K562 (cell line): Measurements from ENCODE around the gene ATP5F1D. TPM values are rescaled to one million over a fixed set of nuclear protein-coding genes. Genes with fewer than 3 reads are reported as not detected.

ENCODE experiments used
- ARID2 ChIP-seq: fragments of 450-650 bp; IDR thresholded peaks from 2 replicates; pipeline ENCODE4 v1.6.1; 2017; ENCODE audit warnings: antibody characterized with exemption, mild to moderate bottlenecking
- CBFA2T3 ChIP-seq: fragments of 450-650 bp; IDR thresholded peaks from 2 replicates; pipeline ENCODE4 v1.6.1; 2017
- CEBPG ChIP-seq, 3 experiments: fragments of 200-800 bp in 1 of 3; sonication (Bioruptor generic) in 1 of 3; sonication (generic) in 1 of 3; formaldehyde crosslinking in 1 of 3; IDR thresholded peaks in 2 of 3; conservative IDR thresholded peaks in 1 of 3; 2 replicates each; pipeline versions ENCODE4 v1.6.1 to v1.8.0; 2016 to 2022; ENCODE audit warnings: missing compliant biosample characterization in 2 of 3, missing genetic modification characterization in 2 of 3, mild to moderate bottlenecking in 1 of 3, missing genetic modification reagents in 1 of 3
- EP400 ChIP-seq: fragments of 450-650 bp; IDR thresholded peaks from 2 replicates; pipeline ENCODE4 v1.6.1; 2017; ENCODE audit warnings: antibody characterized with exemption, mild to moderate bottlenecking, moderate library complexity
- KHSRP ChIP-seq: fragments of 450-650 bp; IDR thresholded peaks from 2 replicates; pipeline ENCODE4 v1.6.1; 2017
- MCM3 ChIP-seq: fragments of 450-650 bp; IDR thresholded peaks from 2 replicates; pipeline ENCODE4 v1.6.1; 2016
- NR2C2 ChIP-seq, 2 experiments: fragments of 200-800 bp in 1 of 2; sonication (Bioruptor generic) in 1 of 2; sonication (generic) in 1 of 2; formaldehyde crosslinking in 1 of 2; IDR thresholded peaks; 2 replicates each; pipeline versions ENCODE4 v1.6.1 to v1.8.0; 2016 to 2022; ENCODE audit warnings: mild to moderate bottlenecking in 1 of 2, missing compliant biosample characterization in 1 of 2, missing genetic modification characterization in 1 of 2, missing genetic modification reagents in 1 of 2
- POLR2G ChIP-seq: fragments of 200-400 bp; formaldehyde crosslinking; IDR thresholded peaks from 2 replicates; pipeline ENCODE4 v1.6.1; 2017; ENCODE audit warnings: low read depth, mild to moderate bottlenecking, antibody characterized with exemption, low read length, moderate library complexity
- RBM34 ChIP-seq: fragments of 200-400 bp; formaldehyde crosslinking; IDR thresholded peaks from 2 replicates; pipeline ENCODE4 v1.6.1; 2018; ENCODE audit warnings: low read length, borderline replicate concordance; ENCODE audit not compliant: insufficient read depth
- SMARCA5 ChIP-seq: fragments of 450-650 bp; IDR thresholded peaks from 2 replicates; pipeline ENCODE4 v1.6.1; 2016
- YBX1 ChIP-seq: fragments of 450-650 bp; IDR thresholded peaks from 2 replicates; pipeline ENCODE4 v1.7.1; 2016; ENCODE audit warnings: mild to moderate bottlenecking
- ZNF79 ChIP-seq: fragments of 250-450 bp; sonication (Bioruptor Pico); IDR thresholded peaks from 2 replicates; pipeline ENCODE4 v1.4.0; 2020; ENCODE audit warnings: low read depth, mild to moderate bottlenecking, moderate library complexity
- ZSCAN32 ChIP-seq: fragments of 450-650 bp; formaldehyde crosslinking; IDR thresholded peaks from 2 replicates; pipeline ENCODE4 v1.4.0; 2020; ENCODE audit warnings: mild to moderate bottlenecking, moderate library complexity
- polyA plus RNA-seq, 8 experiments: library from polyadenylated mRNA; depleted of rRNA in 4 of 8; stranded (reverse) in 5 of 8; unstranded in 3 of 8; fragments of >200 nt; fragmentation: Nextera tagmentation in 2 of 8; fragmentation: Illumina TruSeq in 1 of 8; extraction: Ambion mirVana in 2 of 8; extraction: Trizol in 1 of 8; gene quantifications; 2 replicates each; pipeline versions ENCODE4 v1.2.1 to v1.2.3, GENCODE V29; 2011 to 2014; ENCODE audit warnings: inconsistent platforms in 1 of 8, missing spikeins in 1 of 8
- total RNA-seq, 7 experiments: library from RNA; depleted of rRNA in 6 of 7; stranded (reverse); fragments of >200 nt in 6 of 7; fragmentation: Illumina TruSeq in 2 of 7; extraction: Trizol in 2 of 7; gene quantifications; 2 replicates each; pipeline versions ENCODE4 v1.2.1 to v1.2.3, GENCODE V29; 2011 to 2021; ENCODE audit warnings: low replicate concordance in 1 of 7
- TF ChIP-seq, protein P1 (sequence below): sonication (generic); formaldehyde crosslinking; IDR thresholded peaks from 2 replicates; pipeline ENCODE4 v1.8.1; 2022; ENCODE audit warnings: missing genetic modification reagents
- TF ChIP-seq, protein P2 (sequence below), 2 experiments: fragments of 450-650 bp in 1 of 2; IDR thresholded peaks; 2 replicates each; pipeline ENCODE4 v1.6.1; 2011 to 2017; ENCODE audit warnings: low read depth in 2 of 2, antibody characterized with exemption in 1 of 2, borderline replicate concordance in 1 of 2, low read length in 1 of 2, mild to moderate bottlenecking in 1 of 2, mixed read lengths in 1 of 2; ENCODE audit not compliant: control insufficient read depth in 1 of 2
- TF ChIP-seq, protein P3 (sequence below), 2 experiments: fragments of 450-650 bp; IDR thresholded peaks; 2 replicates each; pipeline ENCODE4 v1.6.1; 2018; ENCODE audit warnings: mild to moderate bottlenecking in 2 of 2, low read depth in 1 of 2; ENCODE audit not compliant: partially characterized antibody in 2 of 2

The ATP5F1D gene
- total and polyA plus RNA-seq, 9 of the 15 experiments (the other 6 are each of a cell fraction or from before 2014, with no cell fraction given) = 3.9 to 409 (median 36.8) TPM

GRCh38 chr19:1249298-1249989 is 7.9 kb downstream of the ATP5F1D start (continued):
- TF ChIP-seq CBFA2T3 (no peak), SMARCA5 (no peak), ZNF79 (CRISPR knock-in tag) (no peak), YBX1 (no peak), POLR2G (peak; percentile 91), RBM34 (no peak), NR2C2 (CRISPR knock-in tag; IDR thresholded peaks at IDR 0.05) (0 out of 2 replicates have a peak, but pooled peaks have one; percentile 23), NR2C2 (tag; IDR thresholded peaks at IDR 0.05) (peak; percentile 31; the same call in 1 of the 2 replicates), KHSRP (no peak), ARID2 (no peak), ZSCAN32 (no peak), MCM3 (no peak), EP400 (peak; percentile 34; the same call in 1 of the 2 replicates), CEBPG (CRISPR knock-in tag; IDR thresholded peaks at IDR 0.05) (no peak), CEBPG (tag; conservative IDR thresholded peaks at IDR 0.05 in 1 of 2, IDR thresholded peaks at IDR 0.05 in 1 of 2) (no peak)
- TF ChIP-seq, protein P1, sequence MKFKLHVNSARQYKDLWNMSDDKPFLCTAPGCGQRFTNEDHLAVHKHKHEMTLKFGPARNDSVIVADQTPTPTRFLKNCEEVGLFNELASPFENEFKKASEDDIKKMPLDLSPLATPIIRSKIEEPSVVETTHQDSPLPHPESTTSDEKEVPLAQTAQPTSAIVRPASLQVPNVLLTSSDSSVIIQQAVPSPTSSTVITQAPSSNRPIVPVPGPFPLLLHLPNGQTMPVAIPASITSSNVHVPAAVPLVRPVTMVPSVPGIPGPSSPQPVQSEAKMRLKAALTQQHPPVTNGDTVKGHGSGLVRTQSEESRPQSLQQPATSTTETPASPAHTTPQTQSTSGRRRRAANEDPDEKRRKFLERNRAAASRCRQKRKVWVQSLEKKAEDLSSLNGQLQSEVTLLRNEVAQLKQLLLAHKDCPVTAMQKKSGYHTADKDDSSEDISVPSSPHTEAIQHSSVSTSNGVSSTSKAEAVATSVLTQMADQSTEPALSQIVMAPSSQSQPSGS (CRISPR knock-in tag) = peak; percentile 44; the same call in 1 of the 2 replicates
- TF ChIP-seq, protein P2, sequence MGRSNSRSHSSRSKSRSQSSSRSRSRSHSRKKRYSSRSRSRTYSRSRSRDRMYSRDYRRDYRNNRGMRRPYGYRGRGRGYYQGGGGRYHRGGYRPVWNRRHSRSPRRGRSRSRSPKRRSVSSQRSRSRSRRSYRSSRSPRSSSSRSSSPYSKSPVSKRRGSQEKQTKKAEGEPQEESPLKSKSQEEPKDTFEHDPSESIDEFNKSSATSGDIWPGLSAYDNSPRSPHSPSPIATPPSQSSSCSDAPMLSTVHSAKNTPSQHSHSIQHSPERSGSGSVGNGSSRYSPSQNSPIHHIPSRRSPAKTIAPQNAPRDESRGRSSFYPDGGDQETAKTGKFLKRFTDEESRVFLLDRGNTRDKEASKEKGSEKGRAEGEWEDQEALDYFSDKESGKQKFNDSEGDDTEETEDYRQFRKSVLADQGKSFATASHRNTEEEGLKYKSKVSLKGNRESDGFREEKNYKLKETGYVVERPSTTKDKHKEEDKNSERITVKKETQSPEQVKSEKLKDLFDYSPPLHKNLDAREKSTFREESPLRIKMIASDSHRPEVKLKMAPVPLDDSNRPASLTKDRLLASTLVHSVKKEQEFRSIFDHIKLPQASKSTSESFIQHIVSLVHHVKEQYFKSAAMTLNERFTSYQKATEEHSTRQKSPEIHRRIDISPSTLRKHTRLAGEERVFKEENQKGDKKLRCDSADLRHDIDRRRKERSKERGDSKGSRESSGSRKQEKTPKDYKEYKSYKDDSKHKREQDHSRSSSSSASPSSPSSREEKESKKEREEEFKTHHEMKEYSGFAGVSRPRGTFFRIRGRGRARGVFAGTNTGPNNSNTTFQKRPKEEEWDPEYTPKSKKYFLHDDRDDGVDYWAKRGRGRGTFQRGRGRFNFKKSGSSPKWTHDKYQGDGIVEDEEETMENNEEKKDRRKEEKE (IDR thresholded peaks at IDR 0.05; ENCODE audit: borderline replicate concordance in 1 of 2, control insufficient read depth in 1 of 2, low read depth in 2 of 2, low read length in 1 of 2) = 0 out of 4 replicates have a peak, but pooled peaks of 1 of the 2 experiments have one; percentile 1
- TF ChIP-seq, protein P3, sequence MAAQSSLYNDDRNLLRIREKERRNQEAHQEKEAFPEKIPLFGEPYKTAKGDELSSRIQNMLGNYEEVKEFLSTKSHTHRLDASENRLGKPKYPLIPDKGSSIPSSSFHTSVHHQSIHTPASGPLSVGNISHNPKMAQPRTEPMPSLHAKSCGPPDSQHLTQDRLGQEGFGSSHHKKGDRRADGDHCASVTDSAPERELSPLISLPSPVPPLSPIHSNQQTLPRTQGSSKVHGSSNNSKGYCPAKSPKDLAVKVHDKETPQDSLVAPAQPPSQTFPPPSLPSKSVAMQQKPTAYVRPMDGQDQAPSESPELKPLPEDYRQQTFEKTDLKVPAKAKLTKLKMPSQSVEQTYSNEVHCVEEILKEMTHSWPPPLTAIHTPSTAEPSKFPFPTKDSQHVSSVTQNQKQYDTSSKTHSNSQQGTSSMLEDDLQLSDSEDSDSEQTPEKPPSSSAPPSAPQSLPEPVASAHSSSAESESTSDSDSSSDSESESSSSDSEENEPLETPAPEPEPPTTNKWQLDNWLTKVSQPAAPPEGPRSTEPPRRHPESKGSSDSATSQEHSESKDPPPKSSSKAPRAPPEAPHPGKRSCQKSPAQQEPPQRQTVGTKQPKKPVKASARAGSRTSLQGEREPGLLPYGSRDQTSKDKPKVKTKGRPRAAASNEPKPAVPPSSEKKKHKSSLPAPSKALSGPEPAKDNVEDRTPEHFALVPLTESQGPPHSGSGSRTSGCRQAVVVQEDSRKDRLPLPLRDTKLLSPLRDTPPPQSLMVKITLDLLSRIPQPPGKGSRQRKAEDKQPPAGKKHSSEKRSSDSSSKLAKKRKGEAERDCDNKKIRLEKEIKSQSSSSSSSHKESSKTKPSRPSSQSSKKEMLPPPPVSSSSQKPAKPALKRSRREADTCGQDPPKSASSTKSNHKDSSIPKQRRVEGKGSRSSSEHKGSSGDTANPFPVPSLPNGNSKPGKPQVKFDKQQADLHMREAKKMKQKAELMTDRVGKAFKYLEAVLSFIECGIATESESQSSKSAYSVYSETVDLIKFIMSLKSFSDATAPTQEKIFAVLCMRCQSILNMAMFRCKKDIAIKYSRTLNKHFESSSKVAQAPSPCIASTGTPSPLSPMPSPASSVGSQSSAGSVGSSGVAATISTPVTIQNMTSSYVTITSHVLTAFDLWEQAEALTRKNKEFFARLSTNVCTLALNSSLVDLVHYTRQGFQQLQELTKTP (IDR thresholded peaks at IDR 0.05; ENCODE audit: low read depth in 1 of 2, partially characterized antibody in 2 of 2) = no peak
